HG02973 (cell line): Measurements from ENCODE around the gene GFER.

ENCODE experiments used
- ATAC-seq: cut with Tn5 transposase; IDR thresholded peaks from one replicate; pipeline ENCODE4 v1.9.1; 2021; ENCODE audit warnings: moderate library complexity; ENCODE audit not compliant: unreplicated experiment

Gene GFER

GRCh38 chr16:1974157-1975070 lies 9.6 kb upstream of the GFER start:
- no peak for ATAC-seq

- ATAC-seq, result no peak
These were observed 8.4 kb upstream of the GFER start for GRCh38 chr16:1975432-1976215.

GRCh38 chr16:1976216-1976520 lies 7.8 kb upstream of the GFER start:
- no peak for ATAC-seq

GRCh38 chr16:1976951-1977874 lies 6.8 kb upstream of the GFER start:
- ATAC-seq, result no peak

GRCh38 chr16:1977875-1978268 lies 6.1 kb upstream of the GFER start:
- ATAC-seq, result no peak

- ATAC-seq, result no peak
These were observed 5.4 kb upstream of the GFER start for GRCh38 chr16:1978476-1979120.

GRCh38 chr16:1979271-1980029 lies 4.5 kb upstream of the GFER start:
- no peak for ATAC-seq

GRCh38 chr16:1980030-1980769 lies 3.8 kb upstream of the GFER start:
- ATAC-seq, result no peak

GRCh38 chr16:1980770-1981087 lies 3.3 kb upstream of the GFER start:
- no peak for ATAC-seq

GRCh38 chr16:1981398-1981836 lies 2.6 kb upstream of the GFER start, which contains the start of gene NOXO1:
Gene NOXO1, minus strand, starts transcription at chr16:1981469. Its CDS starts 290 bp downstream, at chr16:1981179.
- no peak for ATAC-seq

- no peak for ATAC-seq
These were observed 2.0 kb upstream of the GFER start for GRCh38 chr16:1982013-1982433.

- no peak for ATAC-seq
These were observed 926 bp upstream of the GFER start for GRCh38 chr16:1982991-1983543.

GRCh38 chr16:1984347-1985225 lies 593 bp downstream of the GFER start:
- ATAC-seq, result peak; percentile 4

GRCh38 chr16:1985466-1986150 lies 1.6 kb downstream of the GFER start:
- ATAC-seq, result no peak

- no peak for ATAC-seq
These were observed 3.2 kb downstream of the GFER start for GRCh38 chr16:1987198-1987597.

- ATAC-seq, result no peak
These were observed 5.5 kb downstream of the GFER start, which contains the start of gene SYNGR3 for GRCh38 chr16:1989209-1990100. Gene SYNGR3, plus strand, starts transcription at chr16:1989970. Its CDS starts 133 bp downstream, at chr16:1990103.

GRCh38 chr16:1990101-1990350 lies 6.0 kb downstream of the GFER start:
- no peak for ATAC-seq
